ENCODE results near the gene FGF1. TPM values are rescaled to one million over a fixed set of nuclear protein-coding genes. Genes with fewer than 3 reads are reported as not detected.

Gene FGF1
- total and polyA plus RNA-seq, 9 donors, result 0.10 to 3.6 (median 0.55) TPM

- TF ChIP-seq CTCF (IDR thresholded peaks at IDR 0.05) (no peak), EP300 (IDR thresholded peaks at IDR 0.05) (no peak), POLR2A (IDR thresholded peaks at IDR 0.05) (no peak)
- Histone ChIP-seq H3K9me3 (no peaks in the 10 kb centered on the region), H3K4me1 (ENCODE audit: insufficient read depth) (no peaks in the 10 kb centered on the region), H3K4me3 (no peak overlapping the region), H3K27me3 (no peaks in the 10 kb centered on the region), H3K27ac (no peak overlapping the region), H3K36me3 (no peaks in the 10 kb centered on the region)
- intact Hi-C loops (cut with DNase I), result no loop called here
- WGBS, 3 donors, result 28 to 53% (median 37%) methylated on average over 10 of the region's 10 CpGs
- DNase-seq, result no peak
Observed at GRCh38 chr5:142644640-142645361, 41.1 kb downstream of the FGF1 start.

GRCh38 chr5:142644127-142644526 is 41.8 kb downstream of the FGF1 start:
- no peak for DNase-seq
- H3K27ac ChIP-seq, result no peak overlapping the region

GRCh38 chr5:142643634-142644033 is 42.3 kb downstream of the FGF1 start:
- H3K4me3 ChIP-seq, result no peak overlapping the region
- H3K9me3 ChIP-seq, result no peaks in the 10 kb centered on the region
- no peak for TF ChIP-seq EP300 (IDR thresholded peaks at IDR 0.05)
- no peak for TF ChIP-seq POLR2A (IDR thresholded peaks at IDR 0.05)
- TF ChIP-seq CTCF (IDR thresholded peaks at IDR 0.05), result no peak
- no peak for DNase-seq
- H3K4me1 ChIP-seq (ENCODE audit: insufficient read depth), result no peaks in the 10 kb centered on the region
- no peaks in the 10 kb centered on the region for H3K27me3 ChIP-seq
- H3K36me3 ChIP-seq, result no peaks in the 10 kb centered on the region
- WGBS, 3 donors, result 70 to 77% (median 77%) methylated on average over 5 of the region's 5 CpGs
- H3K27ac ChIP-seq, result no peak overlapping the region
- intact Hi-C loops (cut with DNase I), result no loop called here

More at GRCh38 chr5:142644127-142644526, 41.8 kb downstream of the FGF1 start:
- 84 to 86% (median 84%) methylated on average over 5 of the region's 5 CpGs for WGBS, 3 donors
- no peak overlapping the region for H3K4me3 ChIP-seq
- H3K36me3 ChIP-seq, result no peaks in the 10 kb centered on the region
- no peaks in the 10 kb centered on the region for H3K4me1 ChIP-seq (ENCODE audit: insufficient read depth)
- TF ChIP-seq CTCF (IDR thresholded peaks at IDR 0.05) (no peak), POLR2A (IDR thresholded peaks at IDR 0.05) (no peak)
- no peaks in the 10 kb centered on the region for H3K9me3 ChIP-seq
- intact Hi-C loops (cut with DNase I), result no loop called here
- no peaks in the 10 kb centered on the region for H3K27me3 ChIP-seq

- no peak overlapping the region for H3K4me3 ChIP-seq
- H3K27ac ChIP-seq, result no peak overlapping the region
- intact Hi-C loops (cut with DNase I), result no loop called here
- no peaks in the 10 kb centered on the region for H3K4me1 ChIP-seq (ENCODE audit: insufficient read depth)
- no peaks in the 10 kb centered on the region for H3K9me3 ChIP-seq
- WGBS, 3 donors, result 83 to 98% (median 92%) methylated on average over 3 of the region's 3 CpGs
- no peak for DNase-seq
- TF ChIP-seq EP300 (IDR thresholded peaks at IDR 0.05) (no peak), CTCF (IDR thresholded peaks at IDR 0.05) (no peak), POLR2A (IDR thresholded peaks at IDR 0.05) (no peak)
- H3K27me3 ChIP-seq, result no peaks in the 10 kb centered on the region
- no peaks in the 10 kb centered on the region for H3K36me3 ChIP-seq
Observed at GRCh38 chr5:142642427-142642826, 43.5 kb downstream of the FGF1 start.

Measured in ovary (tissue), 9 donors.